ENCODE results near the gene SNTA1.
"Not testable (repeated sequence)": the region's sequence is repeated elsewhere in the genome, so short reads cannot be mapped to it uniquely, and the experiment has no call there.

The SNTA1 gene

DNA sequence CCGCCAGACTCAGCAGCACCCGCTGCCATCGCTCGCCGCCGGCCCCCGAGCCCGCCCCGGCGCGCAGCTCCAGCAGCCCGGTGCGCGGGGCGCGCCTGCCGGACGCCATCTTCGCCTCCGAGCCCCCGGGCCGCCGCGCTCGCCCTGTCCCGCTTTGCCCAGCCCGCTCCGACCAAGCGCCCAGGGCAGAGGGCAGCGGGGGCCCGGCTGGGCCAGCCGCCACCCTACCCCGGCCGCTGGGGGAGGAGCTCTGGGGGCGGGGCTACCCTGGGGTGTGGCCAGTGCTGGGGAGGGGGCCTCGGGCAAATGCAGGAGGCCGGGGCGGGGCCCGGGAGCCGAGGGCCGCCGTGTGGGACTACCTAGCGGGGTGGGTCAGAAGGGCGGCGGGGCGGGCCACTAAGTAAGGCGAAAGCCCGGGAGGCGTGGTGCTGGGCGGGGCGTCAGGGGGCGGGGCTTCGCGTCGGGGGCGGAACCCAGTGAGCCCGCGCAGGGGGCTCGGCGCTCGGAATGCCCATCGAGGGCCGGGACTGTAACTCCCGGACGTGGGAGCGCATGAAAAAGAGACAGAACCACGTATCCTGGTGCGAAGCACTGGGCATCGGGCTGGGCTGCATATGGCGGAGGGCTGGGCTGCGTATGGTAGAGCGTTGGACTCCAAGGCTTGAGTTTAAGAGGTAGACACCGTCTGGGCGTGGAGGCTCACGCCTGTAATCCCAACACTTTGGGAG lies at the start of gene SNTA1:
TSS of gene SNTA1 (minus strand) at position 252 of the 728 bp plus-strand sequence. CDS start at position 109, 143 bp downstream.
- DNase-seq, result peak; percentile 69

DNA sequence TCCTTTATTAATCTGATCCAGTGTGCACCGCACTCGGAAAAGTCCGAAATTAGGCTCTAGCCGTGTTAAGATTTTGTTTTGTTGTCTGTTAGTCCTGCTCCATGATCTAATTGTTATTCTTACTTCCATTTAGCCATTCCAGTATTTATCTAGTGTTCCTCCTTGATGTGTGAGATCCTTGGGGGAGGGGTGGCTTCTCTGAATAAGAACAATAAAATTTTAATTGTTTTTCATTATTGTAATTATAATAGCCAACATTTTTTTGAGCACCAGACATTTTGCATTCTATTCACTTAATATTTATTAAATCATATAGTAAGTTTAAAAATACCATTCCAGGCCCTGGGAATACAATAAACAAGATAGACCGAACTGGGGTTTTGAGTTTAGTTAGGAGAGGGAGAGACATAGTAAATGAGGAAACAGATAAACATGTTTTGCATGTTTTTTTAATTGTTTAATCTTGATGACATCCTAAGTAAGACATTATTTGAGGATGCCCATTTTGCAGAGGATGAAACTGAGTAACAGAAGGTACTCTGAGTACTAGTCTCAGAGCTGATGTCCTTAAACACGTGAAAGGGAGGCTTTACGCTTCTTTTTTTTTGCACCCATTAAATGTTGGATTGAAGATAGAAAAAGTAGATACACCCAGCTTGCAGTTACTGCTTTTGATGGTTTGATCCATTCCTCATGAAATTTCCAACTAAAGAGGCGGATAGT lies 47.5 kb upstream of the SNTA1 start:
- no peak for DNase-seq

DNA sequence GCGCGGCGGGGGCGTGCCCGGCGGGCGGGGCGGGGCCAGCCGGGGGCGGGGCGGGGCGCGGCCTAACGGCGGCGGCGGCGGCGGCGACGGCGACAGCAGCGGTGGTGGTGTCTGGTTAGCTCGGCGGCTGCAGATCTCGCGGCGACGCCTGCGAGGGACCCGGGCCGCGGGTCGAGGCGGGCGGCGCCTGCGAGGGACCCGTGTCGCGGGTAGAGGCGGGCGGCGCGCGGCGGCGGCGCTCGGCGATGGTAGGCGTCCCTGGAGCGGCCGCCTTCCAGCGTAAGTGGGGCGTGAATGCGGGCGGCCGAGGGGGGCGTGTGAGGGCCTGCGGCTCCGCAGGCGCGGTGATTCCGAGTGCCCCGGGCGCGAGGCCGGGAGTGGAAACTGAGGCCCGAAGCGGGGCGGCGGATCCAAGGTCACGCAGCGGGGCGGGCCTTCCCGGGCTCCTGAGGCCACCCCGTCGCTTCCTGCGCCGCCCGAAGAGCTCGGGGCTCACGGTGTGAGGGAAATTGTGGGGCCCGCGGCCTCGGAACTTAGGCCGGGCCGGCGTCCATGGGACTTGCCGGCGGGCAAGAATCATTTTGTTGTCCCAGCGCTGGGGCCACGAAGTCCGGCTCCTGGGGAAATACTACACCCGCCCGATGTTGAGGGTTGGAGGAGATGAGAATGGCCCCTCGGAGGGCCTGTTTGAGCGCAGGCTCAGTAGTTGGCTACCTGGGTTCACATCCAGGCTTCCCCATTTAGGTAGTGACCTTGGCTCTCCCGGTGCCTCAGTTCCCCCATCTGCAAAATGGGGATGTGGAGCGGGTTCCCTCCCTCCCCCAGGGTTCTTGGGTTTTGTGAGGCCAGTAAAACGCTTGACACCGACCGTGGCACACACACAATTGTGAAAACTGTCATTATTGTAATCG lies 46.7 kb upstream of the SNTA1 start, which contains the start of gene CBFA2T2:
TSS of gene CBFA2T2 (plus strand) at position 74 of the 911 bp plus-strand sequence. CDS start at position 246, 172 bp downstream.
- no peak for DNase-seq

DNA sequence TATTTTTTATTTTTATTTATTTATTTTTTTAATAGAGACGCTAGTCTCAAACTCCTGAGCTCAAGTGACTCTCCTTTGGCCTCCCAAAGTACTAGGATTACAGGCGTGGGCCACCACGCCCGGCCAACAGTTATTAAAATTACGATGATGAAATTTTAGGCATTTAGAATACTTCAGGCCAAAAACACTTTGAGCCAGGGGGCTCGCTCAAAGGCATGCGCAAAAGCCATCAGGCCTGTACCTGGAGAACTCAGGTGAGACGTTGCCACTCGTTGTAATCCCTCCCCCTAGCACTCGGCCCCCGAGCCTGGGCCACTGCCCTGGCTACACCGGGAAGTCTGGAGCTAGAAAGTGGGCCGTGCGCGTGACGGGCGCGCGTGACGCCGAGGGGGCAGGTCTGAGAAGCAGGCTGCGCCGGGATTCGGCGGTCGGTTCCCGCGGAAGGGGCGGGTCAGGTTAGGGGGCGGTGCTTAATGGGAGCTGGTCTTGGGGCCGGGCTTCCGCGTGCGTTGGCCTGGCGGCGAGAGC lies 46.0 kb upstream of the SNTA1 start:
- DNase-seq, result peak; percentile 83

DNA sequence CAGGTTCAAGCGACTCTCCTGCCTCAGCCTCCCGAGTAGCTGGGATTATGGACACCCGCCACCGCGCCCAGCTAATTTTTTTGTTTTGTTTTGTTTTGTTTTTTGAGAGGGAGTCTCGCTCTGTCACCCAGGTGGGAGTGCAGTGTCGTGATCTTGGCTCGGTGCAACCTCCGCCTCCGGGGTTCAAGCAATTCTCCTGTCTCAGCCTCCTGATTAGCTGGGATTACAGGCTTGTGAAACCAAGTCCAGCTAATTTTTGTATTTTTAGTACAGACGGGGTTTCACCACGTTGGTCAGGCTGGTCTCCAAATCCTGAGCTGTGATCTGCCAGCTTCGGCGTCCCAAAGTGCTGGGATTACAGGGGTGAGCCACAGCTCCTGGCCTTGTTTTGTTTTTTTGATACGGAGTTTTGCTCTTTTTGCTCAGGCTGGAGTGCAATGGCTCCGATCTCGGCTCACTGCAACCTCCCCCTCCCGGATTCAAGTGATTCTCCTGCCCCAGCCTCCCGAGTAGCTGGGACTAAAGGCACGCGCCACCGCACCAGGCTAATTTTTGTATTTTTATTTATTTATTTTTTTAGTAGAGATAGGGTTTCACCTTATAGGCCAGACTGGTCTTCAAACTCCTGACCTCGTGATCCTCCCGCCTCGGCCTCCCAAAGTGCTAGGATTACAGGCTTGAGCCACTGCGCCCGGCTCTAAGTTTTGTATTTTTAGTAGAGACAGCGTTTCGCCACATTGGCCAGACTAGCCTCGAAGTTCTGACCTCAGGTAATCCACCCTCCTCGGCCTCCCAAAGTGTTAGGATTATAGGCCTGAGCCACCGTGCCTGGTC lies 45.3 kb upstream of the SNTA1 start:
- not testable (repeated sequence) for DNase-seq

DNA sequence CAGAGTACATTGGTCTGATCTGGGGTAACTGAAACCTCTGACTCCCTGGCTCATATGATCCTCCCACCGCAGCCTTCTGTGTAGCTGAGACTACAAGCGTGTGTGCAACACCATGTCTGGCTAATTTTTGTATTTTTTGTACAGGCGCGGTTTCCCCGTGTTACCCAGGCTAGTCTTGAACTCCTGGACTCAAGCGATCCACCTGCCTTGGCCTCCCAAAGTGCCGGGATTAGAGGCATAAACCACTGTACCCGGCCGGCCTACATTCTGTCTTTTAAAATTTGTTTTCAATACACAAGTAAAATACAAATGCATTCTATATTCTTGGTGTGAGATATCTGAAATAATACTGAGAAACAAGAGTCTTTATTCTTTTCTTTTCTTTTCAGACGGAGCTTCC lies 44.6 kb upstream of the SNTA1 start:
- no peak for DNase-seq

DNA sequence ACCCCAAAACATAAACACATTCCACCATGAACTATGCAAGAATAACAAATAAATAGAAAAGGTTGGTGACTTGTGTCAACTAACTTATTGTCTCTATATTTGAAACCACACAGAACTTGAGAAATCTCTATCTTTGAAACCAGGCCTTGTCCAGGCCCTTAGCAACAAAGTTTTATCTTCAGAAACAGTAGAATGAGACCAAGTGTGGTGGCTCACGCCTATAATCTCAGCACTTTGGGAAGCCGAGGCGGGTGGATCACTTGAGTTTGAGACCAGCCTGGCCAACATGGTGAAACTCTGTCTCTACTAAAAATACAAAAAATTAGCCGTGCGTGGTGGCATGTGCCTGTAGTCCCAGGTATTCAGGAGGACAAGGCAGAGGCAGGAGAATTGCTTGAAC lies 39.6 kb upstream of the SNTA1 start:
- DNase-seq, result not testable (repeated sequence)

DNA sequence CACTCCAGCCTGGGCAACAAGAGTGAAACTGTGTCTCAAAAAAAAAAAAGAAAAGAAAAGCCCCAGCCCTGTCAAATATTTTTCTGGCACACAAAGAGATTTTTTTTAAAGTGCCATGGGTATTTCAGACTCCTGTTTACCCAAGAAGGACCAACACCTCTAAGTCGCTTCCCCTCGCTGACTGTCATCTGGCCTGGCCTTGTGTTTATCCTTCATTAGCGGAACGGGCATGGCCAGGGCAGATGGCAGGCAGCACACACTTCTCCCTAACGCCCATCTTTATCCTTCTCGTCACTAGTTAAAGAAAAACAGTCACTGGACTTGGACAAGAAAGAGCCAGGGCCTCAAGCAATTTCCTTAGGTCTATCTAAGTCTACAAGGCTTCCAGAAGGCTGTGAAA lies 39.0 kb upstream of the SNTA1 start:
- DNase-seq, result no peak

DNA sequence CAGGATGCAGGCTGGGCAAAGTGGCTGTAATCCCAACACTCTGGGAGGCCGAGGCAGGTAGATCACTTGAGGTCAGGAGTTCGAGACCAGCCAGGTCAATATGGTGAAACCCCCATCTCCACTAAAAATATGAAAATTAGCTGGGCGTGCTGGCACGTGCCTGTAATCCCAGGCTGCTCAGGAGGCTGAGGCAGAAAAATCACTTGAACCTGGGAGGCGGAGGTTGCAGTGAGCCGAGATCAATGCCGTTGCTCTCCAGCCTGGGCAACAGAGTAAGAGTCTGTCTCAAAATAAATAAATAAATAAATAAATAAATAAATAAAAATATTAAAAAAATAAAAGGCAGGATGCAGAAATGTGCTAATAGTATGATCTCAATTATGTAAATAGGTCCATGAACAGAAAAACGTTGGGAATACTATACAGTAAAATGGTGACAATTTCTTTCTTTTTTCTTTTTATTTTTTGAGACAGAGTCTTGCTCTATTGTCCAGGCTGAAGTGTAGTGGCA lies 37.9 kb upstream of the SNTA1 start:
- DNase-seq, result no peak

DNA sequence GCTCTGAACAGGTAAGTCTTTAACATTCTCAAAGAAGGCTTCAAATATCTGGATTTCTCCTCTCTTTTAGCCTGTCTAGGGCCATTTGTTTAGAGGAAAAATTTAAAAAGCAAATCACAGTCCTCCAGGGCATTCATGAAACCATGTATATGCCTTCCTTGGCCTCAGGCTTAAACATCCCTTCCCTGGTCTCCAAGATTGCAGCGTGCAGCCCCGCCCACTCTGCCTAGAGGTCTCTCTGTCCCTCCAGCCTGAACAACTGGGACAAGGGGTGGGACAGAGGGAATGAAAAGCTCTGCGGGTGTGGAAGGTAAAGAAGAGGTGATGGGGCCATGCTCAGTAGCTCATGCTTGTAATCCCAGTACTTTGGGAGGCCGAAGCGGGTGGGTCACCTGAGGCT lies 36.5 kb upstream of the SNTA1 start:
- DNase-seq, result no peak

DNA sequence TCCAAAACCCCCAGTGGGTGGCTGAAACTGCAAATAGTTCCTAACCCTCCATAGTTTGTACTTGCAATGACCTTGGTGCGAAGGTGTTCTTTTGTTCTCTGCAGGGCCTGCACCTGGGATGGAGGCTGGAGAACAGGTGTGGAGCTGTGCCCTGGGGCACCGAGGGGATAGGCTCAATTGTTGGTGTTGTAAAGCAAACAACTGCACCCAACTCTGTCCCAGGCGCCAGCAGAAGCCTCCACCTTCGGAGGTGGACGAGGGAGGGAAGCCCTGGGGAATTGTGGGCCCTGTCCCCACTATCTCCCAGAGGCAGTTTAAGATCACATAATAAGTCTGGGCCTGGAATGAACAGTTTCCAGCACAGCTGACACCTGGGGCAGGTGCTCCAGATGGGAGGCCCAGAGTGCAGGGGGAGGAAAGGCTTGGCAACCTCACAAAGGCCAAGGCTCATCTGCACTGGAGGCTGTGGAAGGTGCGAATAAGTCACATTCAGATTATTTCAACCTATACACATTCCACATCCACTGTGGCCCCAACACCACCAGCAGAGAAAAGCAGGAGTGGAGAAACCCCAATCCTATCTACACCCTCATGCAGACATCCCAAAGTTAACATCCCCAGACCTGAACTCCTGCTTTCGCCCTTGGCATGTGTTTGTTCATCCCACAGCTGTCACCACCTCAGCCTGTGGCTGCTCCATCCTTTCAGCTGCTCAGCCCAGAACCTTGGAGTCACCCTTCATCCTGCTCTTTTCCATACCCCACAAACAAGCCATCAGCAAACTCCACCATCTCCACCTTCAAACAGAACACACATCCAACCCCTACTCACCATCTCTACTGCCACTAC lies 34.0 kb upstream of the SNTA1 start:
- DNase-seq, result no peak

DNA sequence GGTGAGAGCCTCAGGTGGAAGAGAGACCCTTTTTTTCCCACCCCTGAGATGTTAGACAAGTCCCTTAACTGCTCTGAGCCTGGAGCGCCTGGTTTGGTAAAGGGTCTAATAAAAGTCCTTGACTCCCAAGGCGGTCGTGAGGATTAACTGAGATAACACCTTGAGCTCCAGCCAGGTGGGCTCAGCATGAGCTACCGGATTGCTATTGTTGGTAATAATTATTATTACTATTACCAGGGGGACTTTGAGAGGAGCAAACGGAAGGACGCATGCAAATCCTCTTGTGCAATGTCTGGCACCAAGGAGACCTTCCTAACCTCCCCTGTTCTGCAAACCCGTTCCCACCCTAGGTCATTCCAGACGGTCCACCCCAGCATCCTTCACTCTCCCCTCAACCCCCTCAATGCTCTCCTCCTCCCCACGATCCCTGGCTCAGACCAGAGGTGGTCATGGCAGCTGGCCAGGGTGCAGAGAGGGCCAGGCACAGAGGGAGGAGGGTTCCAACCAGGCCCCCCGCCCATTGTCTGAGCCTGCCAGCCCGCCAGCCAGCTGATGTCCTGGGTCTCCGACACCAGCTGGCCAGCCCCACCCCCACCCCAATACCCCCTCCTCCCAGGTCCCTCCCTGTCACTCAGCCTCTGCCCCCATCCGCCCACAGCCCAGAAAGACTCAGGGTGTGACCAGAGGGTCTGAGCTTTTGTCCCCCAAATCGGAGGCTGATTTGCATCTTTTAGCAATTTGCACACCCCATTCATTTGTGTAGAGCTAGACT lies 32.0 kb upstream of the SNTA1 start:
- DNase-seq, result no peak

DNA sequence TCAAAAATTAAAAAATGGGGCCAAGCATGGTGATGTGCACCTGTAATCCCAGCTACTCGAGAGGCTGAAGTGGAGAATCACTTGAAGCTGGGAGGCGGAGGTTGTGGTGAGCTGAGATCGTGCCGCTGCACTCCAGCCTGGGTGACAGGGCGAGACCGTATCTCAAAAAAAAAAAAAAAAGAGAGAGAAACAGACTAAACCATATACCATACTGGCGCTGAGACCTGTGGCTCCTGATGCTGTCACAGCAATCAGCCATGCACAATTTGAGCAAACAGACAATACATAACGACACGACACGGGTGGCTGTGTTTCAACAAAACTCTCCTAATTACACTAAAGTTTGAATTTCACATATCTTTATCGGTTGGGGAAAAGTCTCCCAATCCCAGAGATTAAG lies 31.4 kb upstream of the SNTA1 start:
- DNase-seq, result no peak

DNA sequence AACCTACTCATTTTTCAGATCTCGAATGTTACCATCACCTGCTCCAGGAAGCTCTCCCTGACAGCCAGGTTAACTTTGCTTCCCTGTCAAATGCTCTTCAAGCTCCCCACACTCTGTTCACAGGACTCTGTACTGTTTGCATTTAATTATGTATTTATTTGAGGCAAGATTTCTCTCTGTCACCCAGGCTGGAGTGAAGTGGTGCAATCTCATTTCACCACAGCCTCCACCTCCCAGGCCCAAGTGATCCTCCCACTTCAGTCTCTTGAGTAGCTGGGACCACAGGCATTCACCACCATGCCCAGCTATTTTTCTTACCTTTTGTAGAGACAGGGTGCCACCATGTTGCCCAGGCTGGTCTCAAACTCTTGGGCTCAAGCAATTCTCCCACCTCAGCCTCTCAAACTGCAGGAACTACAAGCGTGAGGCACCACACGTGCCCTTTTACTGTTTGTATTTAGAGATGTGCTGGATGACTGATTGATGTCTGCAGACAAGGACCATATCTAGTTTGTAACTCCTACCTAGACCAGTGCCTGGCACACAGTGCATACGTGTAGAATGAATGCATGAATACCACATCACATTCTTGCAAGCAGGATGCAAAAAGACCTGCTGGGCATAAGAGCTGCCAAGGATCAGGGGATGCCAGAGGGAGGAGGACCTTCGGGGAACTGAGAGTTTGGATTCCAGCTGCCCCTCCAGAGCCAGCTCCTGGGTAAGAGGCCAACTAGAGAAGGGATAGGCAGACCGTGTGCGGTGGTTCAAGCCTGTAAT lies 30.7 kb upstream of the SNTA1 start:
- no peak for DNase-seq

DNA sequence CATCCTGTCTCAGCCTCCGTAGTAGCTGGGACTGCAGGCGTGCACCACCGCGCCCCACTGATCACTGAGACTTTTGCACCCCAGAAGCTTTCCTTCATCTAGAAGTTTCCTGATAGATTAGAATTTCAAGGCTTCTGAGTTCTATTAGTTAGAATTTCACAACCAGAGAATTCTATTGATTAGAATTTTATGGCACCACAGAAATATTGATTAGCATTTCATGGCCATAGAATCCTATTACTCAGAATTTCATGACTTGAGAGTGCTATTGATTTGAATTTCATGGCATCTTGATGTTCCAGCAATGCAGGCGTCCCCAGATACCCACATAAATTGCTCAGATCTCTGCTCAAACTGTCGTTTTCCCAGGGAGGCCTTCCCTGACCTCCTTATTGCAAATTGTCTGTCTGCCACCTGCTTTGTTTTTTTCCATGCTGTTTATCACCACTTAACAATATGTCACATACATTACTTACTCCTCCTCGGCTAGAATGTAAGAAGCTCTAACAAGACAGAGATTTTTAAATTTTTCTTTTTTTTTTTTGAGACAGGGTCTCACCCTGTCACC lies 29.4 kb upstream of the SNTA1 start:
- DNase-seq, result no peak

DNA sequence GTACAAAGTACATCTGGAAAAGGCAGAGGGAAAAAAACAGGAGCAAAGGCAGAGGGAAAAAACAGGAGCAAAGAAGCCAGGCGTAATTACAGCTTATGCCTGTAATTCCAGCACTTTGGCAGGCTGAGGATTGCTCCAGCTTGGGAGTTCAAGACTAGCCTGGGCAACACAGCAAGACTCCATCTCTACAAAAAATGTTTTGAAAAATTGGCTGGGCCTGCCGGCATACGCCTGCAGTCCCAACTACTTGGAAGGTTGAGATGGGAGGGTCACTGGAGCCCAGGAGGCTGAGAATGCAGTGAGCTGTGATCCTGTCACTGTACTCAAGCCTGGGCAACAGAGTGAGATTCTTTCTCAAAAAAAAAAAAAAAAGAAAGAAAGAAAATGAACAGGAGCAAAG lies 27.3 kb upstream of the SNTA1 start:
- no peak for DNase-seq

DNA sequence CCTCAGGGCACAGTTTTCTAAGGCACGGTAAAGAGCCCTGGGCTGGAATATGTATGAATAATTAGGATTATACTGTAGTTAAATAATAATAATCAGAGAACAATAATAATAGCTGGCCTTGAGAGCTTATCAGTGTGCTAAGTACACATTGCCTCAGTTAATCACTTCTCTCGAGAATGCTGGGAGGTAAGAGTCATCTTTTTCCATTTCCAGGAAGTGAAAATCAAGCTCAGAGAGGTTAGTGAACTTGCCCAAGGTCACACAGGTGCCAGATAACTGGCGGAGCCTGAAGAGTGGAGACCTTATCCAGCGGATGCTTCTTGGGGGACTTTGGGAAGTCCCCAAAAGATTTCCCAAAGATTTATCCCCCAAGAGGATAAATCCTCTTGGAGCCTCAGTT lies 26.9 kb upstream of the SNTA1 start:
- DNase-seq, result no peak

DNA sequence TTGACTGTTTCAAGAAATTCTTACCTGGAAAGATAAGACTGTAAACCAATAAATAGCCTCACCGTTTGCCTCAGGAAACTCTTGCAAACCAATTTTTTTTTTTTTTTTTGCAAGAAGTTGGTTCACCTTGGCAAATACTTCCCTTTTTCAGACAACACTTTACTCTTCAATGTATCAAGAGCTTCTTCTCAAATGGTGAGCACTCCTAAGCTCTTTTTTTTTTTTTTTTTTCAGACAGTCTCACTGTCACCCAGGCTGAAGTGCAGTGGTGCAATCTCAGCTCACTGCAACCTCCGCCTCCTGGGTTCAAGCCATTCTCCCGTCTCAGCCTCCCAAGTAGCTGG lies 22.7 kb upstream of the SNTA1 start:
- no peak for DNase-seq
